WTC11 (cell line): ENCODE measurements around the gene TTLL11. TPM values are rescaled to one million over a fixed set of nuclear protein-coding genes. Genes with fewer than 3 reads are reported as not detected.

Source experiments
- ATAC-seq: fragments of 200-7000 bp; cut with Tn5 transposase; 2 replicates; pipeline ENCODE4 v1.10.0; 2021; ENCODE audit warnings: mild to moderate bottlenecking, moderate library complexity
- CTCF ChIA-PET: fragments of 300-600 bp; sonication (Branson Sonifier 250); formaldehyde crosslinking; loops from one replicate; lab custom pipeline; 2021; ENCODE audit warnings: antibody characterized with exemption; lab: Charles Lee
- POLR2A ChIA-PET: fragments of 350-600 bp; sonication (Branson Sonifier 250); formaldehyde crosslinking; loops from one replicate; lab custom pipeline; 2021; ENCODE audit warnings: antibody characterized with exemption; lab: Charles Lee
- DNase-seq: peaks from one replicate; pipeline ENCODE4 v3.0.0; 2021; ENCODE audit warnings: low spot score
- H3K27ac Mint-ChIP-seq: 2 replicates; pipeline ENCODE4 v1.8.0; 2021; ENCODE audit warnings: mixed read lengths
- H3K27me3 Mint-ChIP-seq: 2 replicates; pipeline ENCODE4 v1.8.0; 2021; ENCODE audit warnings: low read depth, mild to moderate bottlenecking, moderate library complexity, mixed read lengths
- H3K36me3 Mint-ChIP-seq: 2 replicates; pipeline ENCODE4 v1.8.0; 2021; ENCODE audit warnings: mixed read lengths
- H3K4me1 Mint-ChIP-seq: 2 replicates; pipeline ENCODE4 v1.8.0; 2022; ENCODE audit warnings: mixed read lengths
- H3K4me3 Mint-ChIP-seq: 2 replicates; pipeline ENCODE4 v1.8.0; 2021; ENCODE audit warnings: mild to moderate bottlenecking, moderate library complexity, mixed read lengths
- H3K9me3 Mint-ChIP-seq: 2 replicates; pipeline ENCODE4 v1.8.0; 2021; ENCODE audit warnings: mixed read lengths
- ATF1 ChIP-seq: sonication (generic); formaldehyde crosslinking; IDR thresholded peaks from 2 replicates; pipeline ENCODE4 v1.8.1; 2023; ENCODE audit warnings: mild to moderate bottlenecking, moderate library complexity, missing genetic modification reagents
- CREB1 ChIP-seq: sonication (generic); formaldehyde crosslinking; IDR thresholded peaks from 2 replicates; pipeline ENCODE4 v1.8.0; 2023; ENCODE audit warnings: mild to moderate bottlenecking, missing genetic modification reagents
- CREM ChIP-seq: sonication (generic); formaldehyde crosslinking; IDR thresholded peaks from 2 replicates; pipeline ENCODE4 v1.8.1; 2022; ENCODE audit warnings: mild to moderate bottlenecking, missing genetic modification reagents, moderate library complexity
- ERG ChIP-seq: fragments of 250-450 bp; sonication (Bioruptor Pico); IDR thresholded peaks from 2 replicates; pipeline ENCODE4 v1.8.0; 2021; ENCODE audit warnings: mild to moderate bottlenecking
- ETV6 ChIP-seq: sonication (generic); formaldehyde crosslinking; IDR thresholded peaks from 2 replicates; pipeline ENCODE4 v1.8.1; 2022; ENCODE audit warnings: mild to moderate bottlenecking, missing genetic modification reagents
- GABPB1 ChIP-seq: sonication (generic); formaldehyde crosslinking; IDR thresholded peaks from 2 replicates; pipeline ENCODE4 v1.8.1; 2023; ENCODE audit warnings: mild to moderate bottlenecking, missing genetic modification reagents
- GTF2I ChIP-seq: fragments of 250-450 bp; sonication (Bioruptor Pico); conservative IDR thresholded peaks from 2 replicates; pipeline ENCODE4 v1.4.0; 2021; ENCODE audit warnings: mild to moderate bottlenecking
- JAZF1 ChIP-seq: fragments of 250-450 bp; sonication (Bioruptor Pico); IDR thresholded peaks from 2 replicates; pipeline ENCODE4 v1.9.0; 2021; ENCODE audit warnings: moderate library complexity, mild to moderate bottlenecking, inconsistent platforms
- JUN ChIP-seq: sonication (generic); formaldehyde crosslinking; IDR thresholded peaks from 2 replicates; pipeline ENCODE4 v1.8.0; 2023; ENCODE audit warnings: mild to moderate bottlenecking, missing genetic modification reagents
- KAT7 ChIP-seq: sonication (generic); formaldehyde crosslinking; IDR thresholded peaks from 2 replicates; pipeline ENCODE4 v1.8.1; 2023; ENCODE audit warnings: missing genetic modification reagents, mild to moderate bottlenecking, borderline replicate concordance
- MXD4 ChIP-seq: fragments of 250-450 bp; sonication (Bioruptor Pico); IDR thresholded peaks from 2 replicates; pipeline ENCODE4 v1.8.0; 2021; ENCODE audit warnings: mild to moderate bottlenecking, moderate library complexity, borderline replicate concordance
- PRRX2 ChIP-seq: fragments of 250-450 bp; sonication (Bioruptor Pico); IDR thresholded peaks from 2 replicates; pipeline ENCODE4 v1.8.0; 2021; ENCODE audit warnings: mild to moderate bottlenecking
- SMAD3 ChIP-seq: sonication (generic); formaldehyde crosslinking; IDR thresholded peaks from 2 replicates; pipeline ENCODE4 v1.8.0; 2022; ENCODE audit warnings: missing genetic modification reagents, mild to moderate bottlenecking, borderline replicate concordance
- USF1 ChIP-seq: sonication (generic); formaldehyde crosslinking; IDR thresholded peaks from 2 replicates; pipeline ENCODE4 v1.8.0; 2022; ENCODE audit warnings: mild to moderate bottlenecking, missing genetic modification reagents
- ZBTB21 ChIP-seq: sonication (generic); formaldehyde crosslinking; IDR thresholded peaks from 2 replicates; pipeline ENCODE4 v1.8.1; 2023; ENCODE audit warnings: mild to moderate bottlenecking, missing genetic modification reagents, borderline replicate concordance
- ZBTB43 ChIP-seq: sonication (generic); formaldehyde crosslinking; IDR thresholded peaks from 2 replicates; pipeline ENCODE4 v1.8.1; 2023; ENCODE audit warnings: mild to moderate bottlenecking, missing genetic modification reagents
- ZNF138 ChIP-seq: sonication (generic); formaldehyde crosslinking; conservative IDR thresholded peaks from 2 replicates; pipeline ENCODE4 v1.8.1; 2022; ENCODE audit warnings: mild to moderate bottlenecking, moderate library complexity, missing genetic modification reagents
- ZNF232 ChIP-seq: sonication (generic); formaldehyde crosslinking; IDR thresholded peaks from 2 replicates; pipeline ENCODE4 v1.8.0; 2022; ENCODE audit warnings: mild to moderate bottlenecking, missing genetic modification reagents
- ZNF416 ChIP-seq: fragments of 250-450 bp; sonication (Bioruptor Pico); IDR thresholded peaks from 2 replicates; pipeline ENCODE4 v1.9.0; 2021; ENCODE audit warnings: mild to moderate bottlenecking, inconsistent platforms
- ZSCAN18 ChIP-seq: fragments of 250-450 bp; sonication (Bioruptor Pico); IDR thresholded peaks from 2 replicates; pipeline ENCODE4 v2.1.2; 2022; ENCODE audit warnings: mild to moderate bottlenecking, moderate library complexity
- total RNA-seq: library from RNA; stranded (reverse); gene quantifications from 3 replicates; pipeline ENCODE4 v1.2.3, GENCODE V29; 2021
- TF ChIP-seq, protein P1 (sequence below): sonication (generic); formaldehyde crosslinking; IDR thresholded peaks from 2 replicates; pipeline ENCODE4 v1.8.1; 2023; ENCODE audit warnings: mild to moderate bottlenecking, missing genetic modification reagents, moderate library complexity
- TF ChIP-seq, protein P2 (sequence below): sonication (generic); formaldehyde crosslinking; IDR thresholded peaks from 2 replicates; pipeline ENCODE4 v1.8.1; 2023; ENCODE audit warnings: mild to moderate bottlenecking, missing genetic modification reagents, moderate library complexity
- TF ChIP-seq, protein P3 (sequence below): sonication (generic); formaldehyde crosslinking; IDR thresholded peaks from 2 replicates; pipeline ENCODE4 v1.8.1; 2022; ENCODE audit warnings: low read depth, missing genetic modification reagents, borderline replicate concordance

The TTLL11 gene
- total RNA-seq, 1 experiment from 2014 or later: 1.1 TPM

- no peak for DNase-seq
- CTCF ChIA-PET: no interaction called here
- Mint-ChIP-seq H3K27ac (no peak overlapping the region), H3K9me3 (peaks cover 19% of the 10 kb centered on the region), H3K4me1 (no peaks in the 10 kb centered on the region), H3K27me3 (no peaks in the 10 kb centered on the region; the same call in 1 of the 2 replicates), H3K36me3 (no peaks in the 10 kb centered on the region), H3K4me3 (no peak overlapping the region)
- ATAC-seq: no peak
- POLR2A ChIA-PET: no interaction called here
- TF ChIP-seq JUN (CRISPR knock-in tag) (no peak), MXD4 (CRISPR knock-in tag) (no peak), ZBTB21 (CRISPR knock-in tag) (no peak), ERG (CRISPR knock-in tag) (no peak), CREB1 (CRISPR knock-in tag) (no peak), ZNF138 (CRISPR knock-in tag) (no peak), ETV6 (CRISPR knock-in tag) (no peak), ZNF416 (CRISPR knock-in tag) (no peak), ZSCAN18 (no peak), GTF2I (no peak), JAZF1 (no peak), GABPB1 (CRISPR knock-in tag) (no peak)
- TF ChIP-seq, protein P1, sequence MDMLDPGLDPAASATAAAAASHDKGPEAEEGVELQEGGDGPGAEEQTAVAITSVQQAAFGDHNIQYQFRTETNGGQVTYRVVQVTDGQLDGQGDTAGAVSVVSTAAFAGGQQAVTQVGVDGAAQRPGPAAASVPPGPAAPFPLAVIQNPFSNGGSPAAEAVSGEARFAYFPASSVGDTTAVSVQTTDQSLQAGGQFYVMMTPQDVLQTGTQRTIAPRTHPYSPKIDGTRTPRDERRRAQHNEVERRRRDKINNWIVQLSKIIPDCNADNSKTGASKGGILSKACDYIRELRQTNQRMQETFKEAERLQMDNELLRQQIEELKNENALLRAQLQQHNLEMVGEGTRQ: no peak
These were observed 12.1 kb downstream of the TTLL11 start for GRCh38 chr9:122080986-122081385.

GRCh38 chr9:122078557-122078956 is 14.6 kb downstream of the TTLL11 start:
- DNase-seq (no peak), ATAC-seq (no peak)
- Mint-ChIP-seq H3K4me1 (no peaks in the 10 kb centered on the region), H3K27me3 (no peaks in the 10 kb centered on the region), H3K36me3 (no peaks in the 10 kb centered on the region), H3K27ac (no peak overlapping the region), H3K9me3 (peaks cover 19% of the 10 kb centered on the region), H3K4me3 (no peak overlapping the region)
- POLR2A ChIA-PET: no interaction called here
- TF ChIP-seq CREM (CRISPR knock-in tag) (no peak), PRRX2 (CRISPR knock-in tag) (no peak), KAT7 (CRISPR knock-in tag) (no peak), SMAD3 (CRISPR knock-in tag) (no peak), JAZF1 (no peak), ZSCAN18 (no peak)
- TF ChIP-seq, protein P2, sequence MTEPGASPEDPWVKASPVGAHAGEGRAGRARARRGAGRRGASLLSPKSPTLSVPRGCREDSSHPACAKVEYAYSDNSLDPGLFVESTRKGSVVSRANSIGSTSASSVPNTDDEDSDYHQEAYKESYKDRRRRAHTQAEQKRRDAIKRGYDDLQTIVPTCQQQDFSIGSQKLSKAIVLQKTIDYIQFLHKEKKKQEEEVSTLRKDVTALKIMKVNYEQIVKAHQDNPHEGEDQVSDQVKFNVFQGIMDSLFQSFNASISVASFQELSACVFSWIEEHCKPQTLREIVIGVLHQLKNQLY: no peak
- CTCF ChIA-PET: no interaction called here

GRCh38 chr9:122076773-122077172 is 16.3 kb downstream of the TTLL11 start:
- ATAC-seq (no peak), DNase-seq (no peak)
- Mint-ChIP-seq H3K36me3 (no peaks in the 10 kb centered on the region), H3K27ac (no peak overlapping the region), H3K27me3 (no peaks in the 10 kb centered on the region; the same call in 1 of the 2 replicates), H3K4me1 (no peaks in the 10 kb centered on the region), H3K4me3 (no peak overlapping the region), H3K9me3 (peaks cover 19% of the 10 kb centered on the region)
- TF ChIP-seq ZNF232 (no peak), ATF1 (no peak), USF1 (CRISPR knock-in tag) (no peak), ZBTB43 (CRISPR knock-in tag) (no peak), JAZF1 (no peak)
- TF ChIP-seq, protein P3, sequence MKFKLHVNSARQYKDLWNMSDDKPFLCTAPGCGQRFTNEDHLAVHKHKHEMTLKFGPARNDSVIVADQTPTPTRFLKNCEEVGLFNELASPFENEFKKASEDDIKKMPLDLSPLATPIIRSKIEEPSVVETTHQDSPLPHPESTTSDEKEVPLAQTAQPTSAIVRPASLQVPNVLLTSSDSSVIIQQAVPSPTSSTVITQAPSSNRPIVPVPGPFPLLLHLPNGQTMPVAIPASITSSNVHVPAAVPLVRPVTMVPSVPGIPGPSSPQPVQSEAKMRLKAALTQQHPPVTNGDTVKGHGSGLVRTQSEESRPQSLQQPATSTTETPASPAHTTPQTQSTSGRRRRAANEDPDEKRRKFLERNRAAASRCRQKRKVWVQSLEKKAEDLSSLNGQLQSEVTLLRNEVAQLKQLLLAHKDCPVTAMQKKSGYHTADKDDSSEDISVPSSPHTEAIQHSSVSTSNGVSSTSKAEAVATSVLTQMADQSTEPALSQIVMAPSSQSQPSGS (CRISPR knock-in tag): no peak
- ChIA-PET CTCF (no interaction called here), POLR2A (no interaction called here)
